Esophagus squamous epithelium (tissue), 5 donors: ENCODE data around the gene CSRNP3. TPM values are rescaled to one million over a fixed set of nuclear protein-coding genes. Genes with fewer than 3 reads are reported as not detected.

Source experiments
- DNase-seq: peaks from one replicate; lab custom pipeline; 2025; lab: John Stamatoyannopoulos, UW
- H3K27ac ChIP-seq, 4 donors: fragments of 200-600 bp; sonication (generic); one replicate each; pipeline ENCODE4 v1.5.1; 2016 to 2019; ENCODE audit warnings: mild to moderate bottlenecking in 1 of 4
- H3K27me3 ChIP-seq, 4 donors: fragments of 200-600 bp; sonication (generic); 1 replicate in 3 of 4; 2 replicates in 1 of 4; pipeline versions ENCODE4 v1.5.1 to v1.6.0; 2017 to 2021; ENCODE audit warnings: antibody characterized with exemption in 1 of 4
- H3K36me3 ChIP-seq, 3 donors: fragments of 200-600 bp; sonication (generic); one replicate each; pipeline ENCODE4 v1.5.1; 2016 to 2019
- H3K4me1 ChIP-seq, 3 donors: fragments of 200-600 bp; sonication (generic); one replicate each; pipeline ENCODE4 v1.5.1; 2017 to 2019
- H3K4me3 ChIP-seq, 4 donors: fragments of 200-600 bp; sonication (generic); 1 replicate in 3 of 4; 2 replicates in 1 of 4; pipeline ENCODE4 v1.5.1; 2016 to 2019; ENCODE audit warnings: mild to moderate bottlenecking in 2 of 4, moderate library complexity in 1 of 4
- H3K9me3 ChIP-seq, 3 donors: fragments of 200-600 bp; sonication (generic); one replicate each; pipeline ENCODE4 v1.5.1; 2016 to 2019
- CTCF ChIP-seq, 6 experiments: fragments of 450-650 bp in 4 of 6; fragments of 200-600 bp in 2 of 6; sonication (generic) in 2 of 6; IDR thresholded peaks; one replicate each; pipeline ENCODE4 v1.5.1; 2016 to 2019; ENCODE audit warnings: antibody characterized with exemption in 6 of 6, mild to moderate bottlenecking in 4 of 6, moderate library complexity in 4 of 6
- POLR2A ChIP-seq, 4 donors: fragments of 450-650 bp; IDR thresholded peaks; one replicate each; pipeline ENCODE4 v1.6.1; 2017; ENCODE audit warnings: antibody characterized with exemption in 4 of 4, mild to moderate bottlenecking in 4 of 4, moderate library complexity in 3 of 4
- WGBS, 2 donors: methylation state at CpG; one replicate each; pipeline ENCODE4 v1.1.5; 2018; 5-methylcytosine and 5-hydroxymethylcytosine counted together
- intact Hi-C: fragments of 100-400 bp; cut with DNase I; formaldehyde crosslinking; loops from one replicate; pipeline ENCODE4 v1.15.0; 2022
- total RNA-seq, 4 donors: library from RNA; depleted of rRNA; stranded (reverse); fragments of >200 nt; gene quantifications; one replicate each; pipeline ENCODE4 v1.1.0, GENCODE V29; 2016
- donor health status: DM: yes; HTN: yes; CAD: no.

The CSRNP3 gene
- total RNA-seq, 4 donors from 2014 or later, result 0.57 to 1.5 (median 0.81) TPM

- H3K4me1 ChIP-seq, result no peaks in the 10 kb centered on the region
- intact Hi-C loops, result no loop called here
- TF ChIP-seq POLR2A (IDR thresholded peaks at IDR 0.05), result no peak
- TF ChIP-seq CTCF (IDR thresholded peaks at IDR 0.05), result no peak
- H3K27me3 ChIP-seq, result no peaks in the 10 kb centered on the region
- no peak overlapping the region for H3K4me3 ChIP-seq
- H3K27ac ChIP-seq, result no peak overlapping the region
- H3K9me3 ChIP-seq, result no peaks in the 10 kb centered on the region
- DNase-seq, result no peak
- 73 to 77% methylated on average over 3 of the region's 3 CpGs for WGBS, 2 donors
- no peaks in the 10 kb centered on the region for H3K36me3 ChIP-seq
Measured at GRCh38 chr2:165529130-165529529, 59.6 kb downstream of the CSRNP3 start.

GRCh38 chr2:165533331-165533730 is 63.8 kb downstream of the CSRNP3 start:
- no peak for DNase-seq
- H3K9me3 ChIP-seq, result no peaks in the 10 kb centered on the region
- H3K27ac ChIP-seq, result no peak overlapping the region
- H3K36me3 ChIP-seq, result no peaks in the 10 kb centered on the region
- H3K4me3 ChIP-seq, result no peak overlapping the region
- no peaks in the 10 kb centered on the region for H3K27me3 ChIP-seq
- TF ChIP-seq POLR2A (IDR thresholded peaks at IDR 0.05) (no peak), CTCF (IDR thresholded peaks at IDR 0.05) (no peak)
- intact Hi-C loops, result no loop called here
- 69% methylated on average over 1 of the region's 1 CpG for WGBS, 2 donors
- no peaks in the 10 kb centered on the region for H3K4me1 ChIP-seq

GRCh38 chr2:165535471-165535870 is 66.0 kb downstream of the CSRNP3 start:
- TF ChIP-seq CTCF (IDR thresholded peaks at IDR 0.05) (no peak), POLR2A (IDR thresholded peaks at IDR 0.05) (no peak)
- no peak overlapping the region for H3K27ac ChIP-seq
- no peaks in the 10 kb centered on the region for H3K27me3 ChIP-seq
- H3K9me3 ChIP-seq, result no peaks in the 10 kb centered on the region
- H3K4me3 ChIP-seq, result no peak overlapping the region
- 69 to 86% methylated on average over 2 of the region's 2 CpGs for WGBS, 2 donors
- H3K36me3 ChIP-seq, result no peaks in the 10 kb centered on the region
- DNase-seq, result no peak
- H3K4me1 ChIP-seq, result no peaks in the 10 kb centered on the region
- intact Hi-C loops, result no loop called here

GRCh38 chr2:165536851-165537499 is 67.5 kb downstream of the CSRNP3 start:
- Histone ChIP-seq H3K27ac (no peak overlapping the region), H3K36me3 (no peaks in the 10 kb centered on the region), H3K27me3 (no peaks in the 10 kb centered on the region), H3K9me3 (no peaks in the 10 kb centered on the region), H3K4me1 (no peaks in the 10 kb centered on the region), H3K4me3 (no peak overlapping the region)
- WGBS, 2 donors, result 51 to 53% methylated on average over 3 of the region's 3 CpGs
- no peak for DNase-seq
- intact Hi-C loops, result no loop called here
- TF ChIP-seq CTCF (IDR thresholded peaks at IDR 0.05) (no peak), POLR2A (IDR thresholded peaks at IDR 0.05) (no peak)

- Histone ChIP-seq H3K4me3 (no peak overlapping the region), H3K4me1 (no peaks in the 10 kb centered on the region), H3K27ac (no peak overlapping the region), H3K9me3 (no peaks in the 10 kb centered on the region), H3K27me3 (no peaks in the 10 kb centered on the region), H3K36me3 (no peaks in the 10 kb centered on the region)
- intact Hi-C loops, result no loop called here
- no peak for DNase-seq
- TF ChIP-seq CTCF (IDR thresholded peaks at IDR 0.05), result no peak
- TF ChIP-seq POLR2A (IDR thresholded peaks at IDR 0.05), result no peak
Measured at GRCh38 chr2:165539985-165540384, 70.5 kb downstream of the CSRNP3 start.
